DMS153 (cell line): Measurements from ENCODE around the gene PSEN1.

Experiments used
- DNase-seq: peaks from one replicate; lab custom pipeline; 2025; lab: John Stamatoyannopoulos, UW

Gene PSEN1

GRCh38 chr14:73220061-73220460 lies 83.8 kb downstream of the PSEN1 start:
- no peak for DNase-seq

DNA sequence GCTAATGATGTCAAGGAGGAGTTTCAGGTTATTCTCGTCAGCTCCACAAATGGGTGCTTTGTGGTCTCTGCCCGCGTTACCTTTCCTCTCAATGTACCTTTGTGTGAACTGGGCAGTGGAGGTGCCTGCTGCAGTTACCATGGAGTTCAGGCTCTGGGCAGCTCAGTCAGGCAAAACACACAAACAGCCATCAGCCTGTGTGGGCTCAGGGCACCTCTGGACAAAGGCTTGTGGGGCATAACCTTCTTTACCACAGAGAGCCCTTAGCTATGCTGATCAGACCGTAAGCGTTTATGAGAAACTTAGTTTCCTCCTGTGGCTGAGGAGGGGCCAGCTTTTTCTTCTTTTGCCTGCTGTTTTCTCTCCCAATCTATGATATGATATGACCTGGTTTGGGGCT lies 84.3 kb downstream of the PSEN1 start:
- DNase-seq = no peak

DNA sequence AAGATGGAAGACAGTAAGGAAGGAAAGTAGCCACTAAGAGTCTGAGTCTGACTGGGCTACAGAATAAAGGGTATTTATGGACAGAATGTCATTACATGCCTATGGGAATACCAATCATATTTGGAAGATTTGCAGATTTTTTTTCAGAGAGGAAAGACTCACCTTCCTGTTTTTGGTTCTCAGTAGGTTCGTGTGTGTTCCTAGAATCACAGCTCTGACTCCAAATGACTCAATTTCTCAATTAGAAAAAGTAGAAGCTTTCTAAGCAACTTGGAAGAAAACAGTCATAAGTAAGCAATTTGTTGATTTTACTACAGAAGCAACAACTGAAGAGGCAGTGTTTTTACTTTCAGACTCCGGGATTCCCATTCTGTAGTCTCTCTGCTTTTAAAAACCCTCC lies 85.6 kb downstream of the PSEN1 start:
- no peak for DNase-seq

DNA sequence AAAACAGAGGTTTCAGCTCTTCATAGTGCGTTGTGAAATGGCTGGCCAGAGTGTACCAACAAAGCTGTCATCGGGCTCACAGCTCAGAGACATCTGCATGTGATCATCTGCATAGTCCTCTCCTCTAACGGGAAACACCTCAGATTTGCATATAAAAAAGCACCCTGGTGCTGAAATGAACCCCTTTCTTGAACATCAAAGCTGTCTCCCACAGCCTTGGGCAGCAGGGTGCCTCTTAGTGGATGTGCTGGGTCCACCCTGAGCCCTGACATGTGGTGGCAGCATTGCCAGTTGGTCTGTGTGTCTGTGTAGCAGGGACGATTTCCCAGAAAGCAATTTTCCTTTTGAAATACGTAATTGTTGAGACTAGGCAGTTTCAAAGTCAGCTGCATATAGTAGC lies 86.7 kb downstream of the PSEN1 start:
- DNase-seq = no peak

DNA sequence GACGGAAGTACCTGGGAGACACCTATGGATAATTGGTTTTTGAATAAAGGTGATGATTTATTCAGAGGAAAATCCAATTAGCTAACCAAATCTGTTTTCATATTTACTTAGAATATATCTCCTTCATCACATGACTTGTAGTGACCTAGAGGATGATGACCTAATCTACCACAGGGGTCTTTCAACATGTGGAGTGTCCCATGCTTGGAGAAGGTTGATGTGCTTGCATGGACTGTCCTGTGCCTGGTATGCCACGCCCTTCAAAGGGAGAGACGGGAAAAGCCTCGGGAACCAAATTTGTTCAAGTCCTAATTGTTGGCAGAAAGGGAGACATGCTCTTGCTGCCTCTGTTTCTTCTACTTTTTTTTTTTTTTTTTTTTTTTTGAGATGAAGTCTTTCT lies 89.2 kb downstream of the PSEN1 start:
- no peak for DNase-seq

DNA sequence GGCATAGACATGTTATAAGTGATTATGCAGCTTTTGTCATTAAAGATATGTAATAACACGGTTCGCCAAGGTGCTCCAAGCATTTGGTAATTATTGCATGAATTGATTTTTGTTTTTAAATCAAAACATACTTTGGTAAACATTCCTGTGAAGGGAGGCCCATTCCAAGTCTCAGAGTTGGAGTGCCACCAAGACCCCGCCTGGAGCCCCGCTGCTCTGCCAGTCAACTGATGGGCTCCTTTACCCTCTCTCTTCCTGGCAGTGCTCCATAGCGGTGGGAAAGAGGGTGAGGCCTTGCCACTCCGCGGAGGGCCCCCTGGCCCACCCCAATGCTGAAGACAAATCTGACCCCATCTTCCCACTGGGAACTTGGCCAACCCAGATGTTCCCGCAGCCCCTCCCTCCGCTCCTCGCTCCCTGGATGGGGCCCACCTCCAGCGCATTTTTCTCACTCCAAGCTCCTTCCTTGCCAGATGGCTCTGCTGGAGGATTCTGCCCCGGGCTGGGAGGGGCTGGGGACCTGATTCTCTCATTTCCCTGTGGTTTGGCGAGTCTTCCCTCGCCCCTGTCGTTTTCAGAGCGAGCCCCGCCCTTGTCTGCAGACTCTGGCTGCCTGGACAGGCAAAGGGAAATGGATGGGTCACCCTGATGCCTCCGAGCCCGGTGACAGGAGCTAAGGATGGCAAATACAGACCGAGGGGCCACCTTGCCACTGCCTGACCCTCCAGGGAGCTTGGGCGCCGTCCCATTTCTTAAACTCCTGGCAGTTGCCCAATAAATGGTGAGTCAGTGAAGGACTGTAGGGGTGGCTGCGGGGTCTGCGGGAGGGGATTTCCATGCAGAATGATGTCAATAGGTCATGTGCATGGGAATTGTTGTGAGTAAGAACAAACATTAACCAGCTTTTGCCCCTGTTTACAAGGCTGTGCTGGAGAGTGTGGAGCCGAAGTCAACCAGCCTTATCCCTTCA lies 91.8 kb downstream of the PSEN1 start:
- DNase-seq = no peak

GRCh38 chr14:73230051-73230450 lies 93.7 kb downstream of the PSEN1 start:
- no peak for DNase-seq

- DNase-seq = no peak
These were observed 95.9 kb downstream of the PSEN1 start for GRCh38 chr14:73231981-73232851.

DNA sequence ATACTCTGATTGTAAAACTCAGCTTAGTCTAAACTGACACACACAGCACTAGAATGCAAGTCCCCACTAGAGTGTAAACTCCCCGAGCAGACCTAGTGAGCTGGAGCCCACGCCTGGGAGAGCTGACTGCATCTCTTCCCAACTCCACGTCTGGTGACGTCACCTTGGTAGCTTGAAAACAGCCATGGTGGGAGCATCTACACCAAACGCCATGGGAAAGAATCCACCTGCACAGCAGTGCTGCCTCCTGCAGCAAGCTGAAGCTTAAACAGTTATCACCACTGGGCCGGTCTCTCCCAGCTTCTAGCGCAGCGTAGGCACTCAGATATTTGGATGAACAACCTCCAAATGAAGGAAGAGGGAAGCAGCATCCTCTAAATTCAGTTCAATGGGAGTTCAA lies 96.7 kb downstream of the PSEN1 start:
- no peak for DNase-seq

DNA sequence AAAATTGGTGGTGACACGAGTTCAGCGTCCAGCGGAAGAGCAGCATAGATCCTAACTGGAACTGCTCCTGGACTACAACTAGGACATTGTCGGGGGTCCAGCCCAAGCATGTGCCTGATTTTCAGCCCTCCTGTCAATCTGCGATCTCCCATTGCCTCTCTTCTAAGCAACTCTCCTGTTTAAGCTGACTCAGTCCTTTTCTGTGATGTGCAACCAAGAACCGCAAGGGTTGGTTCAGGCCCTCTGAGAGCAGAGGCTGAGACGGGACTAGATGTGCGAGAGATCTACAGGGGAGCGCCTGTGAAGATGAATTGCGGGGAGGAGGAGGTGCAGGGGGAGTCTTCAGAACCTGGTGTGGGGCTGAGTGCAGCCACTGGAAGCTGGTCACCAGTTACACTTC lies 97.3 kb downstream of the PSEN1 start:
- DNase-seq = no peak

- DNase-seq = no peak
These were observed 97.7 kb downstream of the PSEN1 start for GRCh38 chr14:73234029-73234428.

- DNase-seq = no peak
These were observed 98.5 kb downstream of the PSEN1 start for GRCh38 chr14:73234586-73235394.

- no peak for DNase-seq
These were observed 99.3 kb downstream of the PSEN1 start for GRCh38 chr14:73235531-73236155.

- DNase-seq = no peak
These were observed 99.8 kb downstream of the PSEN1 start for GRCh38 chr14:73236157-73236556.

GRCh38 chr14:73236752-73237218 lies 100.5 kb downstream of the PSEN1 start:
- no peak for DNase-seq

- no peak for DNase-seq
These were observed 101.0 kb downstream of the PSEN1 start, which contains the start of gene PAPLN for GRCh38 chr14:73237219-73237785. Gene PAPLN (plus strand): TSS chr14:73237506. CDS start chr14:73239779, 2,273 bp downstream.

- no peak for DNase-seq
These were observed 101.6 kb downstream of the PSEN1 start for GRCh38 chr14:73237786-73238423.

- no peak for DNase-seq
These were observed 102.1 kb downstream of the PSEN1 start for GRCh38 chr14:73238424-73238852.

DNA sequence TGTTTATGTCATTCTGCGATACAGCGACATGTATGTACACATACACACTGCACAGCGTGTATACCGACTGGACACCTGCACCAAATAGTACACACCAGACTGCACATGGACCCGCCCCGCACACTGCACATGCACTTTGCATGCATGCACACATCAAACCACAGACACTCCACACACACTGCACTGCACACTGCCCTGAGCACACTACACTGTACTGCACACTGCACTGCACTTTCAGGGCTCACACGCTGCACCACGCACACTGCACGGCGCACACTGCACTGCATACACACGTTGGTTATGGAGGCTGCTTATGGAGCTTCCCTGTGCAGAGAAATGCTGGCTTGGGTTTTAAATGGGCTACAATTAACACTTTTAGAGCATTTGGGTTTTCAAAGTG lies 102.6 kb downstream of the PSEN1 start:
- DNase-seq = no peak
